ENCODE results near the gene TSEN34. TPM values are rescaled to one million over a fixed set of nuclear protein-coding genes. Genes with fewer than 3 reads are reported as not detected.
"Not testable (repeated sequence)": the region's sequence is repeated elsewhere in the genome, so short reads cannot be mapped to it uniquely, and the experiment has no call there.

TSEN34 gene
- polyA plus RNA-seq, 1 of the 3 experiments (the other 2 are of a cell fraction) = 82.1 TPM

DNA sequence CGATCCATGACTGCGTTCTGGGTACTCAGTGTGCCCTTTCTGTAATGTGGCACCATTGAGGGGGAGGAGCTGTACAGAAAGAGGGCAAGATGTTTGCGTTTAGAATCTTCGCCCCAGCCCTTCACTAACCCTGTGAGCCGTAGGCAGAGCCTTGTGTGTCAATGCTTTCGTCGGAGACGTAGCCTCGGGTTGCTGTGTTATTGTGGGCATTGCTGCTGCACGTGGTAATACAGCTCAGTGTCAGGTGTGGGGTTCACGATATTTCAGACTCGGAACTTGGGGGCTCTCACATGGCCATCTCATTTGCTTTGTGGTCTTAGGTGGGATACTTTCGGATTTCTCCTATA, 15.7 kb downstream of the TSEN34 start:
- 88% methylated on average over 13 of the region's 13 CpGs for WGBS (ENCODE audit: low lambda C conversion rate)
- peaks cover 72% of the 10 kb centered on the region for H3K79me2 ChIP-seq (ENCODE audit: insufficient read depth)
- H3K36me3 ChIP-seq (replicated peaks in 1 of 2; ENCODE audit: control insufficient read depth in 1 of 2, insufficient read depth in 2 of 2, low read length in 1 of 2) = peaks cover 59 to 66% of the 10 kb centered on the region in 2 experiments
- POLR2A ChIA-PET = no interaction called here
- H3K27ac ChIP-seq (ENCODE audit: low read depth in 2 of 2, low read length in 1 of 2) = no peak overlapping the region
- DNase-seq = no peak
- no peaks in the 10 kb centered on the region for H3K27me3 ChIP-seq (ENCODE audit: insufficient read depth)
- no peak for TF ChIP-seq FOXJ3 (CRISPR knock-in tag; IDR thresholded peaks at IDR 0.05)
- no peak for TF ChIP-seq TAF1 (IDR thresholded peaks at IDR 0.05; ENCODE audit: borderline replicate concordance, low read depth, low read length)
- TF ChIP-seq PBX3 (IDR thresholded peaks at IDR 0.05) = no peak
- TF ChIP-seq, protein P1, sequence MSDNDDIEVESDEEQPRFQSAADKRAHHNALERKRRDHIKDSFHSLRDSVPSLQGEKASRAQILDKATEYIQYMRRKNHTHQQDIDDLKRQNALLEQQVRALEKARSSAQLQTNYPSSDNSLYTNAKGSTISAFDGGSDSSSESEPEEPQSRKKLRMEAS (IDR thresholded peaks at IDR 0.05; ENCODE audit: low read depth) = no peak
- no peak for TF ChIP-seq RFX5 (IDR thresholded peaks at IDR 0.05; ENCODE audit: low read length)
- TF ChIP-seq RCOR1 (IDR thresholded peaks at IDR 0.05; ENCODE audit: low read length) = no peak
- no peak for TF ChIP-seq TEAD4 (IDR thresholded peaks at IDR 0.05; ENCODE audit: borderline replicate concordance, insufficient read depth)
- no peak for TF ChIP-seq FOXM1 (IDR thresholded peaks at IDR 0.05; ENCODE audit: low read depth)
- no peak for TF ChIP-seq USF2 (IDR thresholded peaks at IDR 0.05; ENCODE audit: borderline replicate concordance, low read depth, low read length)
- no peak for TF ChIP-seq FOSL2 (IDR thresholded peaks at IDR 0.05; ENCODE audit: borderline replicate concordance, low read depth)
- TF ChIP-seq GABPA (IDR thresholded peaks at IDR 0.05; ENCODE audit: low read depth) = no peak
- no peak for TF ChIP-seq CHD2 (IDR thresholded peaks at IDR 0.05; ENCODE audit: low read length, partially characterized antibody)
- peaks cover 49 to 60% of the 10 kb centered on the region in 2 experiments for H3K4me1 ChIP-seq (ENCODE audit: control insufficient read depth in 1 of 2, insufficient read depth in 2 of 2, low read depth in 1 of 2, low read length in 1 of 2)
- no peak overlapping the region; the same call in 1 of the 2 replicates for H3K4me2 ChIP-seq
- peaks cover 76% of the 10 kb centered on the region for H3F3A ChIP-seq (replicated peaks; ENCODE audit: insufficient read depth)
- H3K9ac ChIP-seq = no peak overlapping the region
- CTCF ChIA-PET = no interaction called here
- no peaks in the 10 kb centered on the region for H3K9me2 ChIP-seq
- H4K20me1 ChIP-seq (ENCODE audit: insufficient read depth) = peaks cover 98% of the 10 kb centered on the region
- H3K9me3 ChIP-seq = no peaks in the 10 kb centered on the region
- H3K4me3 ChIP-seq (ENCODE audit: low read depth in 2 of 2, low read length in 1 of 2) = no peak overlapping the region
- H2AFZ ChIP-seq (ENCODE audit: low read depth) = no peak overlapping the region

- H2AFZ ChIP-seq (ENCODE audit: low read depth); H3K4me3 ChIP-seq (ENCODE audit: low read depth in 2 of 2, low read length in 1 of 2); H3K9ac ChIP-seq; H3K27ac ChIP-seq (ENCODE audit: low read depth in 2 of 2, low read length in 1 of 2); H3K9me2 ChIP-seq; POLR2A ChIA-PET; CTCF ChIA-PET; DNase-seq; H3K9me3 ChIP-seq; H3K27me3 ChIP-seq (ENCODE audit: insufficient read depth); H3K4me2 ChIP-seq: not testable (repeated sequence)
- Histone ChIP-seq H3K4me1 (ENCODE audit: control insufficient read depth in 1 of 2, insufficient read depth in 2 of 2, low read depth in 1 of 2, low read length in 1 of 2) (peaks cover 45 to 56% of the 10 kb centered on the region in 2 experiments), H3K36me3 (replicated peaks in 1 of 2; ENCODE audit: control insufficient read depth in 1 of 2, insufficient read depth in 2 of 2, low read length in 1 of 2) (peaks cover 55 to 62% of the 10 kb centered on the region in 2 experiments), H4K20me1 (ENCODE audit: insufficient read depth) (peaks cover 94% of the 10 kb centered on the region), H3K79me2 (ENCODE audit: insufficient read depth) (peaks cover 68% of the 10 kb centered on the region), H3F3A (replicated peaks; ENCODE audit: insufficient read depth) (peaks cover 72% of the 10 kb centered on the region)
- 90% methylated on average over 23 of the region's 23 CpGs for WGBS (ENCODE audit: low lambda C conversion rate)
Observed at GRCh38 chr19:54207193-54207592, 16.1 kb downstream of the TSEN34 start.
